Renal cortex interstitium (tissue), 15 donors: ENCODE results near the gene CCDC91. TPM values are rescaled to one million over a fixed set of nuclear protein-coding genes. Genes with fewer than 3 reads are reported as not detected.
A peak's percentile ranks its signal among the peaks of the same experiment; 100 is the strongest.

Experiments used
- DNase-seq, 11 donors: peaks; one replicate each; pipeline ENCODE4 v3.0.0-alpha.2; 2013; ENCODE audit warnings: low read depth in 9 of 11, low spot score in 4 of 11; ENCODE audit errors: extremely low read depth in 1 of 11
- long read RNA-seq, 16 experiments: transcript quantifications; one replicate each; lab custom pipeline, GENCODE V29; 2026
- polyA plus RNA-seq, 3 donors: library from polyadenylated mRNA; unstranded; fragments of 120-200 nt; gene quantifications; one replicate each; pipeline ENCODE4 v1.2.1, GENCODE V29; 2013; ENCODE audit not compliant: insufficient read length in 3 of 3

The CCDC91 gene, protein sequence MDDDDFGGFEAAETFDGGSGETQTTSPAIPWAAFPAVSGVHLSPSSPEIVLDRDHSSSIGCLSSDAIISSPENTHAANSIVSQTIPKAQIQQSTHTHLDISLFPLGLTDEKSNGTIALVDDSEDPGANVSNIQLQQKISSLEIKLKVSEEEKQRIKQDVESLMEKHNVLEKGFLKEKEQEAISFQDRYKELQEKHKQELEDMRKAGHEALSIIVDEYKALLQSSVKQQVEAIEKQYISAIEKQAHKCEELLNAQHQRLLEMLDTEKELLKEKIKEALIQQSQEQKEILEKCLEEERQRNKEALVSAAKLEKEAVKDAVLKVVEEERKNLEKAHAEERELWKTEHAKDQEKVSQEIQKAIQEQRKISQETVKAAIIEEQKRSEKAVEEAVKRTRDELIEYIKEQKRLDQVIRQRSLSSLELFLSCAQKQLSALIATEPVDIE
- polyA plus RNA-seq: 10 to 100 TPM; 27.0 to 36.3 (median 29.9) TPM
- long read RNA-seq, donor 1, partial matches to known transcripts: 0 of 4 reads
- long read RNA-seq, donor 1, other reads (novel, unspliced or antisense): 0 of 4 reads
- long read RNA-seq, donor 2, partial matches to known transcripts: 0 of 5 reads
- long read RNA-seq, donor 2, other reads (novel, unspliced or antisense): 0 of 5 reads
- long read RNA-seq, donor 3, transcript CCDC91-205 (11 exons, 1,301 nt): major isoform, 5 of 9 reads
- long read RNA-seq, donor 3, partial matches to known transcripts: 0 of 9 reads
- long read RNA-seq, donor 3, other reads (novel, unspliced or antisense): 0 of 9 reads
- long read RNA-seq, donor 4, partial matches to known transcripts: 0 of 4 reads
- long read RNA-seq, donor 4, other reads (novel, unspliced or antisense): 0 of 4 reads
- long read RNA-seq, donor 5: 0 reads
- long read RNA-seq, donor 6, transcript CCDC91-205 (11 exons, 1,301 nt): major isoform, 6 of 8 reads
- long read RNA-seq, donor 6, partial matches to known transcripts: 0 of 8 reads
- long read RNA-seq, donor 6, other reads (novel, unspliced or antisense): 0 of 8 reads
- long read RNA-seq, donor 7, partial matches to known transcripts: 0 of 5 reads
- long read RNA-seq, donor 7, other reads (novel, unspliced or antisense): 0 of 5 reads
- long read RNA-seq, donor 8, partial matches to known transcripts: 6 of 11 reads
- long read RNA-seq, donor 8, other reads (novel, unspliced or antisense): 0 of 11 reads
- long read RNA-seq, donor 9, transcript CCDC91-205 (11 exons, 1,301 nt): major isoform, 5 of 7 reads
- long read RNA-seq, donor 9, partial matches to known transcripts: 0 of 7 reads
- long read RNA-seq, donor 9, other reads (novel, unspliced or antisense): 0 of 7 reads
- long read RNA-seq, donor 10, transcript CCDC91-222 (1 exons, 2,173 nt): major isoform, 6 of 12 reads
- long read RNA-seq, donor 10, transcript CCDC91-205 (11 exons, 1,301 nt): major isoform, 6 of 12 reads
- long read RNA-seq, donor 10, partial matches to known transcripts: 0 of 12 reads
- long read RNA-seq, donor 10, other reads (novel, unspliced or antisense): 0 of 12 reads
- long read RNA-seq, donor 11, transcript CCDC91-205 (11 exons, 1,301 nt): major isoform, 5 of 6 reads
- long read RNA-seq, donor 11, partial matches to known transcripts: 0 of 6 reads
- long read RNA-seq, donor 11, other reads (novel, unspliced or antisense): 0 of 6 reads
- long read RNA-seq, donor 12, partial matches to known transcripts: 0 of 2 reads
- long read RNA-seq, donor 12, other reads (novel, unspliced or antisense): 0 of 2 reads
- long read RNA-seq, donor 13: 0 reads
- long read RNA-seq, donor 14, partial matches to known transcripts: 0 of 5 reads
- long read RNA-seq, donor 14, other reads (novel, unspliced or antisense): 0 of 5 reads
- long read RNA-seq, donor 15, partial matches to known transcripts: 0 of 5 reads
- long read RNA-seq, donor 15, other reads (novel, unspliced or antisense): 0 of 5 reads
- long read RNA-seq, donor 16, transcript CCDC91-205 (11 exons, 1,301 nt): major isoform, 10 of 22 reads
- long read RNA-seq, donor 16, partial matches to known transcripts: 0 of 22 reads
- long read RNA-seq, donor 16, other reads (novel, unspliced or antisense): 7 of 22 reads

GRCh38 chr12:28190321-28191050 lies at the start of gene CCDC91:
Gene CCDC91 (plus strand): TSS chr12:28190456. CDS start chr12:28257216, 66,760 bp downstream.
- DNase-seq: peak; percentile 59 to 82 (median 78)

GRCh38 chr12:28144059-28144458 lies 46.2 kb upstream of the CCDC91 start:
- DNase-seq: no peak

- no peak for DNase-seq
These were observed 45.7 kb upstream of the CCDC91 start for GRCh38 chr12:28144532-28144931.

DNA sequence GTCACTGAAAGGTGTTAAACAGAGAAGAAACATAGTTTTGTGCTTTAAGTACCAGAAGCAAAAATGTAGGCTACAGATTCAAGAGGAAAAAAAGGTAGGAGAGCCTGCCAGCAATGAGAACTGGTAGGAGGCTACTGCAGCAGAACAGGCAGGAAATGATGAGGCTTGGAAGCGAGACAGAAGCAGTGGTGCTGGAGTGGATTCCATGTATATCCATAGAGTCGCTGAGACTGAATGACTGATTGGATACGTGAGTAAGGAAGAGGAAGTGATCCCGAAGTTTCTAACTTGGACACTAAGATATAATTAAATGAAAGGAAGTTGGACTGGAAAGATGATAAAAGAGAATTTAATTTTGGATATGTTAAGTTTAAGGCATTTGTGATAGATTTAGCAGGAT lies 45.0 kb upstream of the CCDC91 start:
- no peak for DNase-seq

- no peak for DNase-seq
These were observed 41.0 kb upstream of the CCDC91 start for GRCh38 chr12:28149279-28149678.

DNA sequence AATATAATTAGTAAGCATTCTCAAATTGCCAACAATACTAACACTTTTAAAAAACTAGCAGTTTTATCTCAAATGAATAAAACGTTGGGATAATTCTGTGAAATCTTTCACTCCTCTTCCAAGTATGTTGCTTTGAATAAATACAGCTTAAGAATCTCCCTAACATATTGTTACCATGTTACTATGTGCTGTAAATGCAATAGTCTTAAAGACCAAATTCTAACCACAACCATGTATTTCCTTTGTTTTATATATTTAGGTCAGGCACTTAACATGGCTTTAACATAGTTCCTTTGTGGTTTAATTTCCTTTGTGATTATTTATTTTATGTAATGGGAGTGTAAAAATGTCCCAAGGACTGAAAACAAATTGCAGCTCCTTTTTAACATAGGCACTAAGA lies 33.9 kb upstream of the CCDC91 start:
- DNase-seq: no peak

DNA sequence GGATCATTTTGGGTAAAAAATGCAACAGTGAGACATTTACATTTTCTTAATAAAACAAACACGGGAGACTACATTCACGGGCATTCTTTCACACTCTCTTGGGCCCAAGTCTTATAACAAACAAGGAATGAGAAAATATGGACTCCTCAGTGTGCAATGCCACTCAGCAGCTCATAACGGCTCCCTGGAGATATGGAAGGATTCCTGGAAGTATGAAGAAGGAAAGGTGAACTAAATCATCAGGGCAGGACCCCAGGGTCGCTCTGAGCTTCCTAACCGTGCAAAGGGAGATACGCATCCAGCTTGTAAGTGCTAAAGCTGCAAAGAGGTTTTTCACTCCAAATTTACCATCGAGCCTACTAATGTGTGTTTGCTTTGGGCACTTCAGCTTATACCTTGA lies 33.5 kb upstream of the CCDC91 start:
- no peak for DNase-seq

DNA sequence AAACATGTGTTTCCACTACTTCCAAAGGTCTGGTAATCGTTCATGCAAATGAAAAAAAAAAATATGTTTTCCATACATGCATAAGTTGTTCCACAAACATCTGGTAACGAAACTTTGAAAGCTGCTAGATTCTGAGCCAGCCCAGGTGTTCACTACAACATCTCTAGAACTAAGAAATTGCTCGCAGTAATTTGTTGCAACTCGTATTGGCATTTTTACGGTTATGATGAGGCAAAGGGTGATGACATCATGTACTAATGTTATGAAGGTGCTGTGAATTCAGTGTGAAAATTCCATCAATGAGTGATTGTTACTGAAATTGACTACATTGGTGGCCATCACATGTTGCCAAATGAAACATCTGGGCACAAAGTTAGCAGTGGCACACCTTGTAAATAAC lies 31.9 kb upstream of the CCDC91 start:
- no peak for DNase-seq

DNA sequence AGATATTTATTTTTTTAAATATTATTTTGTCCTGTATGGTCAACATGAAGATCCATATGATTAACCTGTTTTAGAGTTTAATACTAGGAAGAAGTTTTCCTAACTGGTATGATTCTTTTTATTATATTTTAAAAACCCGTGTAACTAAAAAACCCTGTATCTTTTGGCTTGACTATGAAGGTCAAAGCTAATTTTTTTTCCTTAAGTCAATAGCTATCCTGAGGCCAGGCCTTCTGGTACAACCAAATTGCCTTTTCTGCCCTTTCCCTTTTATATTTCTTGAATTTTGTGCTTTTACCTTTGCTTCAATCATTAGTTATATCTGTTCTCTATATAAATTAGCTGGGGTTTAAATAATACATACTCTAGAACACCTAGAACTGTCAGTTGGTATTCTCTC lies 30.6 kb upstream of the CCDC91 start:
- no peak for DNase-seq

DNA sequence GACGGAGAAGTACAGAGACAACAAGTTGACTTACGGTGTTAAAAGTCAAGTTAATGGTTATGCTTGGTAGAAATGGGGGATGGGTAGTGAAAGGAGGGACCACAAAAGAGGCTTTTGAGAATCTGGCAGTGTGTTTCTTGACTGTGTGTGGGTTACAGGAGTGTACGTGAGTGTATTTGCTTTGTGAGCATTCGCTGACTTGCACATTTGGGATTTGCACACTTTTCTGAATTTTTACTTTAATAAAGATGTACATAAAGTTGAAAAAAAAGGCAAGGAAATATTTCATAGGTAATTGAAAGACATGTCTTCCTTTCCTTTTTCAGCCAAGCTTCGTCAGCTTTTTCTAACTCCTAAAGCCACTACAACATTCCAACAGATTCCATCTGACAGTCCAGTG lies 28.6 kb upstream of the CCDC91 start:
- no peak for DNase-seq

- no peak for DNase-seq
These were observed 27.6 kb upstream of the CCDC91 start for GRCh38 chr12:28162697-28163096.

DNA sequence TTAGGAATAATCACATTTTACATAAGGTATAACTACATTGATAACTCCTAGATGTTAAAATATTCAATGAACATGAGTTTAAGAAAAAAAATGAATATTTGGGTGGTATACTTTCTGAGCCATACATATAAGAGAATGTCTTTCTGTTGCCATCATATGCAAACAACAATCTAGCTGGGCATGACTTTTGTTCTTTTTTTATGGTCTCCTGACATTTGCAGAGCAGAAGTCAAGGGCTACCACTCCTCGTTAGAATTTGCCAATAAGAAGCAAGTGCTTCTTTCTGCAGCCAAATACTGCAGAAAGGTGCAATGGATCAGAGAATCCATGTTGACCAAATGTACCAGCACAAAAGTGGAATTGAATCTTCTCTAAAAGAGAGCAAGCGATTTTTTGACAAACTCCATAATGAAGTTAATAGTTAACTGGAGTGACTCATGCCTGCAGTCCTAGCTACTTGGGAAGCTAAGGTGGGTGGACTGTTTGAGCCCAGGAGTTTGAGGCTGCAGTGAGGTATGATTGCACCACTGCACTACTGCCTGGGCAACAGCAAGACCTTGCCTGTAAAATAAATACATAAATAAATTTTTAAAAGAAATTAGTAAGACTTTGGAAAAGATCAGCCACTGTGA lies 25.5 kb upstream of the CCDC91 start:
- DNase-seq: no peak

GRCh38 chr12:28167981-28168485 lies 22.2 kb upstream of the CCDC91 start:
- no peak for DNase-seq

GRCh38 chr12:28171356-28172060 lies 18.7 kb upstream of the CCDC91 start:
- DNase-seq: no peak

DNA sequence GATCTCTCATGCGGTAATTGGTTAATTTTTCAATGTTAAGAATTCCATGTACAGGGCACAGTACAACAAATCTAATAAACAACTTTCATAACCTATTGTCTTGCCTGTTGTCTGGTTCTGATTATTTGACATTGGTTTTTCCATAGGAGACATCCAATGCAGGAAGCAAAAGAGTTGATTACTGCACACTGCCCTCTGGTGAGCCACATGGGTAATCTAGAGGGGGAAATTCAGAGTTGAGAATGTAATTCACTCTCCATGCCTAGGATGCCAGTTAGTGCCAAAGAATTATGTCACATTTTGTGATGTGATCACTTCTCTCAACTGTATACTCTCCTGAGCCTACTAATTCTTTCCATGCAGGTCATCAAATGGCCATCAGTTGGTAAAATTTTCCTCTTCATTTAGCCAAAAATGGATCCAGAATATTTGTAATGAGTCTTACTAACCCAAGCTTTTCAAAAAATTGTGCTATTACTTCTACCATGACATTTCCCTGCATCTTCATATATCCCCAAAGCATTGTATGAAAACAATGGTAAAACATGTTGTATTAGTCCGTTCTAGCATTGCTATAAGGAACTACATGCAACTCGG lies 17.7 kb upstream of the CCDC91 start:
- DNase-seq: no peak
